ACC112 (cell line): Measurements from ENCODE around the gene OR52K2.
A peak's percentile ranks its signal among the peaks of the same experiment; 100 is the strongest.
"Not testable (repeated sequence)": the region's sequence is repeated elsewhere in the genome, so short reads cannot be mapped to it uniquely, and the experiment has no call there.

ENCODE experiments used
- H2AFZ ChIP-seq: fragments of 200-600 bp; sonication (generic); one replicate; pipeline ENCODE4 v1.6.0; 2017; ENCODE audit warnings: antibody characterized with exemption, low read length; ENCODE audit not compliant: unreplicated experiment
- H3K27ac ChIP-seq: fragments of 200-600 bp; sonication (generic); 2 replicates; pipeline ENCODE4 v1.5.1; 2014; ENCODE audit warnings: low read depth, mild to moderate bottlenecking, antibody characterized with exemption, low read length, moderate library complexity
- H3K27me3 ChIP-seq: fragments of 200-600 bp; sonication (generic); 2 replicates; pipeline ENCODE4 v1.6.1; 2014; ENCODE audit warnings: mild to moderate bottlenecking, antibody characterized with exemption, low read length, moderate library complexity, mixed read lengths; ENCODE audit not compliant: insufficient read depth
- H3K36me3 ChIP-seq: fragments of 200-600 bp; sonication (generic); 2 replicates; pipeline ENCODE4 v1.6.1; 2016; ENCODE audit warnings: mild to moderate bottlenecking, antibody characterized with exemption, low read length, moderate library complexity, mixed read lengths; ENCODE audit not compliant: insufficient read depth
- H3K4me1 ChIP-seq: fragments of 200-600 bp; sonication (generic); one replicate; pipeline ENCODE4 v1.6.1; 2016; ENCODE audit warnings: low read length, mixed read lengths; ENCODE audit not compliant: insufficient read depth, unreplicated experiment, control insufficient read depth
- H3K4me3 ChIP-seq: fragments of 200-600 bp; sonication (generic); 2 replicates; pipeline ENCODE4 v1.5.1; 2014; ENCODE audit warnings: mild to moderate bottlenecking, low read depth, low read length
- H3K79me2 ChIP-seq: fragments of 200-600 bp; sonication (generic); one replicate; pipeline ENCODE4 v1.6.0; 2016; ENCODE audit warnings: low read length; ENCODE audit not compliant: control insufficient read depth, unreplicated experiment, insufficient read depth

Gene OR52K2

GRCh38 chr11:4480577-4481239 lies 31.6 kb downstream of the OR52K2 start:
- H3K27me3 ChIP-seq, result peaks cover 35% of the 10 kb centered on the region; the same call in 1 of the 2 replicates
- no peaks in the 10 kb centered on the region for H3K79me2 ChIP-seq
- H3K4me1 ChIP-seq, result peaks cover 10% of the 10 kb centered on the region
- no peak overlapping the region for H2AFZ ChIP-seq
- H3K4me3 ChIP-seq, result no peak overlapping the region
- peak overlapping the region; percentile 52 for H3K27ac ChIP-seq
- no peaks in the 10 kb centered on the region for H3K36me3 ChIP-seq

DNA sequence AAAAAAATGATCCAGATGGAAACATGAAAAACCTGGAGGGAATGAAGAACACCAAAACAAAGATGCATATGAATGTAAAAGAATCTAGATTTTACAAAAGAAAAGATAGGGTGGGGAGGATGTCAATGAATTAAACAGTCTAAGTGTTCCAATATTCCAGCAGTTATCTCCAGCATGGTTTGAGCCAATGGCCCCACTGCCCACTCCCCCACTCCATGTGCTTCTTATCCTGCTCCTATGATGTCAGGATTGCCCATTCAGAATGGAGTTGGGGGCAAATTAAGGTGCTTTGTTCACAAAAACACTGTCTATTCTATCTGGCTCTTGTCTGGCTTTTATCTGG lies 32.1 kb downstream of the OR52K2 start:
- no peak overlapping the region for H3K4me3 ChIP-seq
- no peak overlapping the region for H3K27ac ChIP-seq
- H3K27me3 ChIP-seq, result peaks cover 33% of the 10 kb centered on the region; the same call in 1 of the 2 replicates
- no peaks in the 10 kb centered on the region for H3K79me2 ChIP-seq
- H3K36me3 ChIP-seq, result no peaks in the 10 kb centered on the region
- no peak overlapping the region for H2AFZ ChIP-seq
- peaks cover 10% of the 10 kb centered on the region for H3K4me1 ChIP-seq

DNA sequence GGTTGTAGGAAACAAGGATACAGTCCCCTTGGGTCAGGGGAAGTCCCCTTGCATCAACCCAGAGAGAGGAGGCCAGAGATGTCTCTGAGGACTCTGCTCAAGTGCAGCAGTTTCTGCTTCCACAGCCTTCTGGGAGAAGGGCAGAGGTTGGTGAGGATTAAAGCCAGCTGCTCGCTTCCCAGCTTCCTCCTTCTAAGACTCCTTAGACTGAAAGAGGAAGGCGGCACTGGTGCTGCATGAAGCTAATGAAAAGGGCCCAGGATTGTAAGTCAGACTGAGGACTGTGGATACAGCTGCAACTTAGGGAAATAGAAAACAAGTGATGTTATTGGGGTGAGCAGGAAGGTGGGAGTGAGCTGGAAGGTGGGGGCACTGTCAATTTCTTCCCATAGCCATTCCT lies 33.4 kb downstream of the OR52K2 start, which contains the start of gene OR52K1:
Gene OR52K1 (plus strand): TSS at position 202 of the 400 bp plus-strand sequence. CDS start 6,255 bp downstream, outside the sequence.
- Histone ChIP-seq H2AFZ (no peak within 1 kb of the TSS), H3K4me1 (peaks cover 10% of the 10 kb centered on the region), H3K27me3 (peaks cover 30% of the 10 kb centered on the region; the same call in 1 of the 2 replicates), H3K79me2 (no peaks in the 10 kb centered on the region), H3K4me3 (no peak within 1 kb of the TSS), H3K27ac (no peak within 1 kb of the TSS), H3K36me3 (no peaks in the 10 kb centered on the region)

DNA sequence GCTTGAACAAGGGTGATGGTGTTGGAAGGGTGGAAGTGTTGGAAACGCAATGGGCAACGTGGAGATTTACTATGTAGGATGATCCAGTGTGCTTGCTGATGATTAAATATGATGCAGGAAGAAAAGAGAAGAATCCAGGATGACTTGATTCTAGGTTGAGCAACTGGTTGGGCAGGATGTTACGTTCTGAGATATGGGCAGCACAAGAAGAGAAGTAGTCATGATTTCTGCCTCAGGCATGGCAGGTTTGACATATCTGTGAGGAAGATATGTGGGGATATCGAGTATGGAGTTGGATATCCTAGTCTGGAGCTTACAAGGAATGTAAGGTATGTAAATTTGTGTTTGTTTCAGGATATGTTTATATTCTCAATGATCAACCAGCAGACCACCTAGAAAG lies 35.2 kb downstream of the OR52K2 start:
- no peak overlapping the region for H3K27ac ChIP-seq
- H3K79me2 ChIP-seq, result no peaks in the 10 kb centered on the region
- H3K27me3 ChIP-seq, result peaks cover 31% of the 10 kb centered on the region; the same call in 1 of the 2 replicates

DNA sequence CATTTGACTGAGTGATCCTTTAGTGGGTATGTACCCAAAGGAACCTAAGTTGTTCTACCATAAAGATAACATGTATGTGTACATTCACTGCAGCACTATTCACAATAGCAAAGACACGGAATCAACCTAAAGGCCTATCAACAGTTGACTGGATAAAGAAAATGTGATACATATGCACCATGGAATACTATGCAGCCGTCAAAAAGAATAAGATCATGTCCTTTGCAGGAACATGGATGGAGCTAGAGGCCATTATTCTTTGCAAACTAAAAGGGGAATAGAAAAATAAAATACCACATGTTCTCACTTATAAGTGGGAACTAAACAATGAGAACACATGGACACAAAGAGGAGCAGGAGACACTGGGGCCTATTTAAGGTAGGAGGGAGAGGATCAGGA lies 42.3 kb downstream of the OR52K2 start:
- H3K4me1 ChIP-seq, H3K36me3 ChIP-seq, H3K27ac ChIP-seq, H3K79me2 ChIP-seq, H3K4me3 ChIP-seq, H2AFZ ChIP-seq: not testable (repeated sequence)
- H3K27me3 ChIP-seq, result peaks cover 41% of the 10 kb centered on the region

More for the DNA sequence above, 35.2 kb downstream of the OR52K2 start:
- no peak overlapping the region for H2AFZ ChIP-seq
- peaks cover 10% of the 10 kb centered on the region for H3K4me1 ChIP-seq
- H3K4me3 ChIP-seq, result no peak overlapping the region
- H3K36me3 ChIP-seq, result no peaks in the 10 kb centered on the region

DNA sequence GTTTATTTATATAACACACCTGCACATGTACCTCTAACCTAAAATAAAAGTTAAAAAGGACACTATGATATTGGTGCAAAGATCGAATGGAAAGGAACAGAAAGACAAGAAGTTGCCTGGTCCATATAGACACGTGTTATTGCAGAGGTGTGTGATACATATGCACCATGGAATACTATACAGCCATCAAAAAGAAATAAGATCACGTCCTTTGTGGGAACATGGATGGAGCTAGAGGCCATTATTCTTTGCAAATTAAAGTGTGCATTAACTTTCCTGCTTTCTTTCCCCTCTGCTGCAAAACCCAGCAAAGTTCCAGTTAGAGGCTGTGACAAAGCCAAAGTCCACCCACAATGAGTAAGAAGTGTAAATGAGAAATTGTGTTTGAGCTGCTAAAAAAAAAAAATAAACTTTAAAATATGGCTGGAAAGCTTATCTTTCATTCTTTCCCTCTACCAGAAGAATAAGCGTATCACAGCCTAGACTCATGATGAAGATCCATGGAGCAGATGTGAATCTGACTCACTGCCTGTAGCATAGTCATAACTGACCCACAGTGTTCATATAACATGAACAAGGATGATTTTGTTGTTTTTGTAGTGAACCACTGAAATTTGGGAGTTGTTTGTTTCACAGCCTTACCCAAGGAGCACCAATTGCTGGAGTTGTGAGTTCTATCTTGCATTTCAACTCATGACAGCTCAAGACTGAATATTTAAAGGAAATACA lies 42.9 kb downstream of the OR52K2 start:
- Histone ChIP-seq H3K4me1 (no peaks in the 10 kb centered on the region), H2AFZ (no peak overlapping the region), H3K4me3 (no peak overlapping the region), H3K27ac (no peak overlapping the region), H3K36me3 (no peaks in the 10 kb centered on the region), H3K27me3 (peaks cover 45% of the 10 kb centered on the region), H3K79me2 (no peaks in the 10 kb centered on the region)

- Histone ChIP-seq H3K79me2 (no peaks in the 10 kb centered on the region), H3K4me1 (no peaks in the 10 kb centered on the region), H3K36me3 (no peaks in the 10 kb centered on the region)
These were observed 44.4 kb downstream of the OR52K2 start for GRCh38 chr11:4493480-4493818.

DNA sequence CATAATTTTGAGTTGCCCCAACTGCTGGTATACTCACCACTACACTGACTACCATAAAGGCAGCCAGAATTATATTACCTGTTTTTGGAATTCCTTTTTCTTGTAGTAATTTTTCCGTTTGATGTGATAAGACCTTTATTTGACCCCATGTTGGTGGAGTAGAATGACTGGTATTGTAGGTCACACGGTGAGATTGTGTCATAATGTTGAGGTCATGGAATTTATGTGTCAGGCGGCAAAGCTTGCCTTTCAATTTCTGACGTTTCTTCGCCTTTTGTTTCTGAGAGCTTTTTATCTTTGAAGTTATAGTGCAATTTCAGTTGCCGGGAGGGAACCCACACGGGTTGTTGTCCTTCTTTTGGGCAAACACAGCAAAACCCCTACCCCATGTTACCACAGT lies 46.4 kb downstream of the OR52K2 start:
- Histone ChIP-seq H3K4me1 (no peaks in the 10 kb centered on the region), H3K4me3 (no peak overlapping the region), H3K27ac (no peak overlapping the region), H2AFZ (no peak overlapping the region), H3K36me3 (no peaks in the 10 kb centered on the region), H3K27me3 (peaks cover 57% of the 10 kb centered on the region), H3K79me2 (no peaks in the 10 kb centered on the region)

More at GRCh38 chr11:4493480-4493818, 44.4 kb downstream of the OR52K2 start:
- no peak overlapping the region for H2AFZ ChIP-seq
- H3K27ac ChIP-seq, result no peak overlapping the region
- no peak overlapping the region for H3K4me3 ChIP-seq
- peaks cover 51% of the 10 kb centered on the region for H3K27me3 ChIP-seq

DNA sequence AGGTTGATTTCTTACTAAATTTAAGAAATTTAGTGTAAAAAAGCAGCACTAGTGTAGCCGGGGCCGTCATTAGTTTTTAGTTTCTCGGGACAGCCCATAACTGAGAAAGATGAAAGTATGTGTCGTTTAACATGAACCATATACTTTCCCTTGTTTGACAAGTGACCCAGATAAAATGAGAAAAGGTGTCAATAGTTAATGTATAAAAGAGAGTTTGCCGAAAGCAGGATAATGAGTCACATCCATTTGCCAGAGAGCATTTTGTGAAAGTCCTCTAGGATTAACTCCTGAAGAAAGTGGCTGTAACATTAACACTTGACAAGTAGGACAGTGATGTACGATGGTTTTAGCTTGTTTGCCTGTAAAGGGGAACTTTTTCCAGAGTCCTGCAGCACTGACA lies 46.9 kb downstream of the OR52K2 start:
- H3K4me3 ChIP-seq, result no peak overlapping the region
- no peaks in the 10 kb centered on the region for H3K36me3 ChIP-seq
- no peak overlapping the region for H3K27ac ChIP-seq
- H3K27me3 ChIP-seq, result peaks cover 60% of the 10 kb centered on the region
- H3K4me1 ChIP-seq, result no peaks in the 10 kb centered on the region
- H3K79me2 ChIP-seq, result no peaks in the 10 kb centered on the region
- H2AFZ ChIP-seq, result no peak overlapping the region

DNA sequence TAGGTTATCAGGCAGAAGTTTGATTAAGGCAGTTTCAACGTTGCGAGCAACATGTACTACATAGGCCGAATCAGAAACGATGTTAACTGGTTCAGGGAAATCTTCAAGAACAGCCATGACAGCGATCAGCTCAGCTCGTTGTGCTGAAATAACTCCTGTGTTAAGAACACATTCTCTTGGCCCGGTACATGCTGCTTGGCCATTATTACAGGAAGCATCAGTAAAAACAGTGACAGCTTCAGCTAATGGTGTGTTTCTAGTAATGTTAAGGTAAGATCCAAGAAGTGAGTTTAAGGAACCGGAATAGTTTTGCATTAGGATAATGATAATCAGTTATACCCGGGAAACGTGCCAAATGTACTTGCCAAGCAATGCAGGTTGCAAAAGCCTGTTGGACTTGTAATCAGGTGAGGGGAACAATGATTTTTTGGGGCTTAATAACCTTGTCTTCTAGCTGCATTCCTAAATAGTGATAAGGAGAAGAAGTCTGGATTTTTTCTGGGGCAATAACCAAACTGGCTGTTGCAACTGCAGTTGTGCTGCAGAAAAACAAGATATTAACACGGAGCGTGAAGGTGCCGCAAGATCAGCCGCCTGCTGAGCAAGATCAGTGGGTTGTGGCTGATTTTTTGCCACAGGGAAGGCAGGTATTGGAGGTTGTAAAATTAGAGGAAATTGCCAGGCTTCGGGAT lies 47.6 kb downstream of the OR52K2 start:
- no peaks in the 10 kb centered on the region for H3K79me2 ChIP-seq
- H2AFZ ChIP-seq, result no peak overlapping the region
- no peak overlapping the region for H3K4me3 ChIP-seq
- no peak overlapping the region for H3K27ac ChIP-seq
- no peaks in the 10 kb centered on the region for H3K36me3 ChIP-seq
- peaks cover 65% of the 10 kb centered on the region for H3K27me3 ChIP-seq
- H3K4me1 ChIP-seq, result no peaks in the 10 kb centered on the region
